T1000 (cell line): ENCODE measurements around the gene PMAIP1.
"Not testable (repeated sequence)": the region's sequence is repeated elsewhere in the genome, so short reads cannot be mapped to it uniquely, and the experiment has no call there.

Experiments
- DNase-seq: peaks from one replicate; lab custom pipeline; 2025; ENCODE audit warnings: mixed read lengths; lab: John Stamatoyannopoulos, UW

PMAIP1 gene

DNA sequence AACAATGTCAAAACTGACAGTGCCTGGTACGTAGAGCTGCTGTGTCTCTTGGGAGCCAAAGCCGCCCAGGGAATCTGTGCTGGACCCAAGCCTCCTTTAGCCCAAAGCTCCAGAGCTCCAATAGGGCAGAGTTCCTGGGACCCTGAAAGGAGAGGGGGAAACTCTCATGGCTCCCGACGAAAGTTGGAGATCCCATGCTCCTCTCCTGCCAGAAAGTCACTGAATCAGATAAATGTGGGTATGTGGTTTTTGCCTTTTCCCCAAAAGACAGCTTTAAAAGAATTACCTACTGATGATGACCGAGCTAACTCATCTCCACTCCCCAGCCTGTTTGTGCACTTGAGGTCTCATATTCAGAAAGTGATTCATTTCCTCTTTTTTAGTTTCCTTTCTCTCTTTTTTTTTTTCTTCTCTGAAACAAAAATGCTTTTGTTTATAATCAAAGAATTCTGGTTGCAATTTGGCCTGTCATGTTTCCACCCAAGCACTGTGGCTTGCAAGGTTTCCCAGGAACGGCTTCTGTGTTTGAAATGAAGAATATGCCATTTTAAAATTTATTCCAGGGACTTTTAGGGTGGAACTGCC is 14.1 kb upstream of the PMAIP1 start:
- DNase-seq, result no peak

DNA sequence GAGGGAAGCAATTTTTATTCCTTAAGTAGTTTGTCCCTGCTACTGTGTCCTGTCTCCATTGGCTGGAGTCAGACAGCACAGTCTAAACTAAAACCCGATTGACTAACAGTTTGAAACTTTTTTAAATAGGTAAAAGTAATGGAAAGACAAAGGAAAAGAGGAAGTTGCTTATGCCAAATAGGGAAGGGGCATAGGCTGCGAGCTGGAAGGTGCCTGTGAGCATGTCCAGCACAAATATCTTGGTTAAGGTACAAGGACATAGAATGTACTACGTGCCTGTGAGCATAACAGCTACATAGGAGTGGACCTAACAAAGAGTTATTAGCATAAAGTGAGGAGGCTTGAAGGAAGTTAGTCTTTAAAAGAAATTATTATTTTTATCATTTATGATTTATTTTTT is 13.4 kb upstream of the PMAIP1 start:
- DNase-seq, result not testable (repeated sequence)

DNA sequence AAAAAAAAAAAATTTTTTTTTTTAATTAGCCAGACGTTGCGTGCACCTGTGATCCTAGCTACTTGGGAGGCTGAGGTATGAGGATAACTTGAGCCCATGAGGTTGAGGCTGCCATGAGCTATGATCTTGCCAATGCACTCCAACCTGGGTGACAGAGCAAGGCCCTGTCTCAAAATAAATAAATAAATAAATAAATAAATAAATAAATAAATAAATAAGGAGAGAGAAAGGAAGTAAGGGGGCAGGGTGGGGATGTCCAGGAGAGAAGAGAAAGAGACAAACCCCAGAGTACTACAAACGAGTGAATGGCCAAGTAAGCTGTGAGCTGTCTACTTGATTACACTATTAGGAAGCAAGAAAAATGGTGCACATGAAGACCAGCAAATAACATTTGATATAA is 7.7 kb upstream of the PMAIP1 start:
- DNase-seq, result no peak

GRCh38 chr18:59893971-59894370 is 5.8 kb upstream of the PMAIP1 start:
- DNase-seq, result no peak

GRCh38 chr18:59897321-59897954 is 2.4 kb upstream of the PMAIP1 start:
- DNase-seq, result no peak

DNA sequence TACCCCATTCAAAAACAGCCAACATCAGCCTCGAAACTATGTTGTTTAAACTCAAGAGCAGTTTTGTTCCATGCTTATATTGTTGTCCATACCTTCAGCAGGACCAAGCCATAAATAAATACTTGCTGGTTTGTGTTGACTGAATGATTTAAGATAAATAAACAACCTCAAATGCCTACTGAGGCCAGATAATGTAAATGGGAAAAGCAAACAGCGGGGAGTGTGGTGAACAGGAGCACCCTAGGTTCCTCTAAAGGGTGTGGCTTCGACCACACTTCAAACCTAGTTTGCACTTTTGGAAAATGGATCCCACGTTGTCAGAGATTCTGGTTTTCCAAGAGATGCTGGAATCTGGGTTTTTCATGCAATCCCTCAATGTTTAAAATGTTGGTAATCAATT is 1.7 kb upstream of the PMAIP1 start:
- no peak for DNase-seq

DNA sequence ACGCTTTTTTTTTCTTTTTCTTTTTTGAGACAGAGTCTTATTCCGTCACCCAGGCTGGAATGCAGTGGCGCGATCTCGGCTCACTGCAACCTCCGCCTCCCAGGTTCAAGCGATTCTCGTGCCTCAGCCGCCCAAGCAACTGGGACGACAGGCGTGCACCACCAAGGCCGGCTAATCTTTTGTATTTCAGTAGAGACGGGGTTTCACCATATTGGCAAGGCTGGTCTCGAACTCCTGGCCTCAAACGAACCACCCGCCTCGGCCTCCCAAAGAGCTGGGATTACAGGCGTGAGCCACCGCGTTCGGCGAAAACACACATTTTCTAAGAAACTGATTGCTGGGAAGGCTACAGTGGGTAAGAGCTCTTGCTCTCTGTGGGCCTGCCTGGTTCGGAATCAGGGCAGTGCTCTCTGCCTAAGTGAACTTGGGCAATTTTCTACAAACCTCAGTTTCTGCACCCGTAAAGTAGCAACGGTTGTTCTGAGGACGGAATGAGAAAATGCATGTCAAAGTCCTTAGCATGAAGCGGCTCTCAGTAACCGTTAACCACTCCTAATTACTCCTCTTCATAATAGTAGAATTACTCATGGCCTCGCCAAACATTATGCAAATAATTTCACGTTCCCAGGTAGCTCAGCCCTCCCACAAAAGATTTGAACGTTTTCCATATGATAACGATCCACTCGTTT is 1.0 kb upstream of the PMAIP1 start:
- DNase-seq, result no peak

DNA sequence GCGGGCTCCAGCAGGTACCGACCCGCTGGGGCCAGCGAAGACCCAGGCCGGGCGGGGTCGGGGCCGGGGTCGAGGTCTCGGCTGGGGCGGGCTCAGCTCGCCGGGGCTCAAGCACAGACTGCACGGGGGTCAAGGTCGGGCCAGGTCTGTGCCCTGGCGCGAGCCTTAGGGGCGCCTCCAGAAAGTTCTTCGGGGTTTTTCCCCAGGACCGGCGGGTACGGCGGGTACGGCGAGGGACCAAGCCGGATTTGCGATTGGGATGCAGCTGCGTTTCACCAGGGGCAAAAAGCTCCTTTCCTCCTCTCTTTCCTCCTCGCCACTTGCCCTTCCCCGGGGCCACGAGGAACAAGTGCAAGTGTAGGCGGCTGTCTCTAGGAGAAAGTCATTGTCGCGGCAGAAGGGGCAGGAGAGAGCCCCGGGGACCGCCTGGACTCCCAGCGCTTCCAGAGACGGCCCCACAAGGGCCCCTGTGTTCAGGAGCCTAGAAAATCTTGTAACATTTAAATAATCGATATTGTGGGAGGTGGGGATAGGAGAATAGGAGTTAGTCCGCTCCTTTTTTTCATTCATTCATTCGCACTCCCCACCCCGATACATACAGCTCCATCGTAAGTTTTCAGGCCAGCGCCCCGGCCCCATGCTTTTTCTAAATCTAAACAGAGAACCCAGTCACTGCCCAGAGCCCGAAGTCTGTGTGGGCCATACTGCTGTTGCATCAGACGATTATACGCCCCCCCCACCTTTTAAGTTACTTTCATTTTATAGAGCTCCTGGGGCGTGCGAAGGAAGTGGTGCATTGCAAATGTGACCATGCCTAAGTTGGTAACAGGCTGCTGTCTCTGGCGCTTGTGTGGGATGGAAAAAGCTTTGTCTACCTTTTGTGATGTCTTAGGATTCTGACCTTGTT is 679 bp downstream of the PMAIP1 start:
- DNase-seq, result no peak

- DNase-seq, result no peak
Observed at GRCh38 chr18:59902131-59902992, 2.6 kb downstream of the PMAIP1 start.

DNA sequence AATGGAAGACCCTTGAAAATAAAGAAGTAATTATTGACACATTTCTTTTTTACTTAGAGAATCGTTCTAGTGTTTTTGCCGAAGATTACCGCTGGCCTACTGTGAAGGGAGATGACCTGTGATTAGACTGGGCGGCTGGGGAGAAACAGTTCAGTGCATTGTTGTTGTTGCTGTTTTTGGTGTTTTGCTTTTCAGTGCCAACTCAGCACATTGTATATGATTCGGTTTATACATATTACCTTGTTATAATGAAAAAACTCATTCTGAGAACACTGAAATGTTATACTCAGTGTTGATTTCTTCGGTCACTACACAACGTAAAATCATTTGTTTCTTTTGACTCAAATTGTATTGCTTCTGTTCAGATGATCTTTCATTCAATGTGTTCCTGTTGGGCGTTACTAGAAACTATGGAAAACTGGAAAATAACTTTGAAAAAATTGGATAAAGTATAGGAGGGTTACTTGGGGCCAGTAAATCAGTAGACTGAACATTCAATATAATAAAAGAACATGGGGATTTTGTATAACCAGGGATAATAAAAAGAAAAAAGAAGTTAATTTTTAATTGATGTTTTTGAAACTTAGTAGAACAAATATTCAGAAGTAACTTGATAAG is 3.3 kb downstream of the PMAIP1 start:
- no peak for DNase-seq

GRCh38 chr18:59904011-59904601 is 4.3 kb downstream of the PMAIP1 start:
- no peak for DNase-seq

- DNase-seq, result no peak
Observed at GRCh38 chr18:59905686-59906091, 5.9 kb downstream of the PMAIP1 start.

DNA sequence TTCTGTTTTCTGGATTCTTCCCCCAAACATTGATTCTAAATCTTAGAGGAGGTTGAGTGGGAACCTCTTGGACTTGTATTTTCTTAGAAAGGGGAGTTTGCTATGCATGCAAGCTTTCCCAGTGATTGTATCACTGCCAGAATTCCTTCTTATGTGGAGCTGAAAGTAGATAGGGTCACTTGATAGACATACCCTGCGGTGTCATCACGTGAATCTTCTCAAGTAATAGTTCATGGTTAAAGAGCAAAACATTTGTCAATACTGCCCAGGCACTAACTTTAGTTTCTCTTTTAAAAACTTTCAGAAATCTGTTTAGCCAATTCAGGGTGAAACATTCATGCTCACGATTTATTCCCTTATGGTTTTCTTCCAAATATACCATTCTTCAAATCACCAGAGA is 6.4 kb downstream of the PMAIP1 start:
- DNase-seq, result no peak

- no peak for DNase-seq
Observed at GRCh38 chr18:59907172-59907571, 7.4 kb downstream of the PMAIP1 start.

DNA sequence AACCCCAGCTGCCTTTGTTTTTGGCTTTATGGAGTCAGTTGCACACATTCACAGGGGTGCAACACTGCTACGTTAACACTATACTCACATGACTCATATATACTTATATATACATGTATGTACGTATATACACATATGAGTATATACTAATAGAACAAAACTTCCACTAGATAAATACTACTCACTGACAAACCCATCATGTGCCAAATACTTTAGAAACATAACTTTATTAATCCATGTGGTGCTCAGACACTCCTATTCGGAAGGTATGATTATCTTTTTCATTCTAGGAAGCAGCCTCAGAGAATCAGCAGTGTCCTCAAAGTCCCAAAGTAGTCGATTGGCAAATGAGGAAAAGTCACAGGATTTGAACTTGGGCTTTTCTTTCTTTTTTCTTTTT is 7.9 kb downstream of the PMAIP1 start:
- no peak for DNase-seq

GRCh38 chr18:59908799-59909198 is 9.0 kb downstream of the PMAIP1 start:
- DNase-seq, result no peak

- DNase-seq, result no peak
Observed at GRCh38 chr18:59909289-59910036, 9.7 kb downstream of the PMAIP1 start.

DNA sequence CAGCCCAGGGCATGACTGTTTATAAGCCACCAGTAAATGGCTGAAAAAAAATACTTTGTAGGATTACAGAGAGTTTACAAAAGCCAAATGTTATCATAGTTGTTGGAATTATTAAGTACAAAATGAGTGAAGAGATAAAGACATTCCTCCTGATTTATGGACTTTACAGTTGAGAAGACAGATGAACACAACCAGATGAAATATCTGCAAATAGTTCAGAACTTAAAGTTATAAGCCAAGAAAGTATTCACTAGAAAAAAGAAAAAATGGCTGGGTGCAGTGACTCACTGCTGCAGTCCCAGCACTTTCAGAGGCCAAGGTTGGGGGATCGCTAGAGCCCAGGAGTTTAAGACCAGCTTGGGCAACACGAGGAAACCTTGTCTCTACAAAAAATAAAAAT is 11.2 kb downstream of the PMAIP1 start:
- no peak for DNase-seq

DNA sequence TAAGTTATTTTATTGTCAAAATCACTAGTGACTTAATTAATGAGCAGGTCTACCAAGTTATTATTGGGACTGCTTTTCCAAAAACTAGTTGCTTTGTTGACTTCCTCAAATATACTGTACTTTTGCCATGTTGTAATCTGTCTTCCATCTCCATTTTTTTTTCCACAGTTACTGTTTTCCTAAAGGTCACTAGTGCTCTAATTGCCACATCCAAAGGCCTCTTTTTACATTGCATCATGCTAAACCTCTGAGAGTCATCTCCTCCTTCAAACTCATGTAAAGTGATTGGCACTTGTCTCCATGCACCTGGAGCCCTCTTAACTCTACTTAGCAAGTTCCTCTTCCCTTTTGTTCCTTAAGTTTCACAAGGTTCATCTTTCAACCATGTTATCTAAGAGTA is 11.8 kb downstream of the PMAIP1 start:
- DNase-seq, result no peak

DNA sequence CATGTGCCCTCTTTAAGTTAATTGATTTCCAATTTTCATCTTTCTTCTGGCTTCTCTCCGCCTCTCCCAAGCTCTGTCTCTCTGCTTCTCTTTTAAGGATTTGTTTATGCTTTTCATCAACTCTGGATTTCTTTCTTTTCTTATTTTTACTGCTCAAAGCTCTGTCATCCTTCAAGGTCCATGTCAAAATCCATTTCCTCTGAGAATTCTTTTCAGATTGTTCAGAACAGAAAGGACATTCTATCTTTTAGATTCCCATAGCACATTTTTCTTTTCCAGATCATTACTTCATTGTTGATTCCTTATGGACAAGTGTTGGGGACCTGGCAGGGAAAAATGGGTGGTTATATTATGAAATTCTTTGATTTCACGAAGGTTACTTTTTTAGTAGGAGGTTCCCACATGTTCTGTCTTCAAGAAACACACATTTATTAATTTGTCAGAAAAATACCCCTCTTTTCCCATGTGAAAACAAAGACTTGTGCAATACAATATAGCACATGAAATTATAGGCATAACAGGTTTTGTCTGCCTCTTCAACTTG is 12.3 kb downstream of the PMAIP1 start:
- no peak for DNase-seq
